ENCODE measurements around the gene RNF43.

The RNF43 gene

GRCh38 chr17:58401287-58401686, 16.0 kb downstream of the RNF43 start:
- Histone ChIP-seq H3K4me1 (ENCODE audit: insufficient read depth, low read length, severe bottlenecking) (no peaks in the 10 kb centered on the region), H3K9me3 (ENCODE audit: low read length) (no peaks in the 10 kb centered on the region), H2AFZ (ENCODE audit: low read length) (no peak overlapping the region), H4K20me1 (ENCODE audit: insufficient read depth, low read length) (no peaks in the 10 kb centered on the region), H3K36me3 (ENCODE audit: insufficient read depth, low read length) (no peaks in the 10 kb centered on the region), H3K9ac (ENCODE audit: low read length) (no peak overlapping the region), H3K27ac (ENCODE audit: low read depth, low read length, poor library complexity, severe bottlenecking) (no peak overlapping the region), H3K4me2 (ENCODE audit: low read length) (no peak overlapping the region), H3F3A (ENCODE audit: insufficient read depth, low read length) (no peaks in the 10 kb centered on the region), H3K9me2 (ENCODE audit: low read depth, low read length) (no peaks in the 10 kb centered on the region), H3K4me3 (ENCODE audit: low read depth, low read length, poor library complexity, severe bottlenecking) (no peak overlapping the region), H3K27me3 (ENCODE audit: insufficient read depth, low read length) (no peaks in the 10 kb centered on the region), H3K79me2 (ENCODE audit: insufficient read depth, low read length) (no peaks in the 10 kb centered on the region)
- TF ChIP-seq EZH2 (IDR thresholded peaks at IDR 0.05; ENCODE audit: borderline replicate concordance, low read length) = no peak
- no peak for TF ChIP-seq CTCF (IDR thresholded peaks at IDR 0.05; ENCODE audit: low read length)

- Histone ChIP-seq H3K79me2 (ENCODE audit: insufficient read depth, low read length) (no peaks in the 10 kb centered on the region), H3K9me3 (ENCODE audit: low read length) (no peaks in the 10 kb centered on the region), H3K27ac (ENCODE audit: low read depth, low read length, poor library complexity, severe bottlenecking) (no peak overlapping the region), H3K9ac (ENCODE audit: low read length) (no peak overlapping the region), H4K20me1 (ENCODE audit: insufficient read depth, low read length) (no peaks in the 10 kb centered on the region), H3K4me2 (ENCODE audit: low read length) (no peak overlapping the region), H3K9me2 (ENCODE audit: low read depth, low read length) (no peaks in the 10 kb centered on the region), H3K4me3 (ENCODE audit: low read depth, low read length, poor library complexity, severe bottlenecking) (no peak overlapping the region), H3K36me3 (ENCODE audit: insufficient read depth, low read length) (no peaks in the 10 kb centered on the region), H3F3A (ENCODE audit: insufficient read depth, low read length) (no peaks in the 10 kb centered on the region), H3K27me3 (ENCODE audit: insufficient read depth, low read length) (no peaks in the 10 kb centered on the region), H2AFZ (ENCODE audit: low read length) (no peak overlapping the region), H3K4me1 (ENCODE audit: insufficient read depth, low read length, severe bottlenecking) (no peaks in the 10 kb centered on the region)
- TF ChIP-seq EZH2 (IDR thresholded peaks at IDR 0.05; ENCODE audit: borderline replicate concordance, low read length) (no peak), CTCF (IDR thresholded peaks at IDR 0.05; ENCODE audit: low read length) (no peak)
Measured at GRCh38 chr17:58400826-58401225, 16.5 kb downstream of the RNF43 start.

GRCh38 chr17:58399974-58400373, 17.4 kb downstream of the RNF43 start:
- Histone ChIP-seq H3K27me3 (ENCODE audit: insufficient read depth, low read length) (no peaks in the 10 kb centered on the region), H2AFZ (ENCODE audit: low read length) (no peak overlapping the region), H3K9me3 (ENCODE audit: low read length) (no peaks in the 10 kb centered on the region), H3K9me2 (ENCODE audit: low read depth, low read length) (no peaks in the 10 kb centered on the region), H3K9ac (ENCODE audit: low read length) (no peak overlapping the region), H3K4me1 (ENCODE audit: insufficient read depth, low read length, severe bottlenecking) (no peaks in the 10 kb centered on the region), H3K4me3 (ENCODE audit: low read depth, low read length, poor library complexity, severe bottlenecking) (no peak overlapping the region), H3K36me3 (ENCODE audit: insufficient read depth, low read length) (no peaks in the 10 kb centered on the region), H3F3A (ENCODE audit: insufficient read depth, low read length) (no peaks in the 10 kb centered on the region), H4K20me1 (ENCODE audit: insufficient read depth, low read length) (no peaks in the 10 kb centered on the region), H3K79me2 (ENCODE audit: insufficient read depth, low read length) (no peaks in the 10 kb centered on the region), H3K27ac (ENCODE audit: low read depth, low read length, poor library complexity, severe bottlenecking) (no peak overlapping the region), H3K4me2 (ENCODE audit: low read length) (no peak overlapping the region)
- TF ChIP-seq EZH2 (IDR thresholded peaks at IDR 0.05; ENCODE audit: borderline replicate concordance, low read length) = no peak
- no peak for TF ChIP-seq CTCF (IDR thresholded peaks at IDR 0.05; ENCODE audit: low read length)
